Neural progenitor cell (in vitro differentiated cells): Measurements from ENCODE around the gene LRP5. TPM values are rescaled to one million over a fixed set of nuclear protein-coding genes. Genes with fewer than 3 reads are reported as not detected.

Source experiments
- DNase-seq: peaks from one replicate; pipeline ENCODE4 v3.0.0-alpha.2; 2016; ENCODE audit warnings: low spot score
- H2AFZ ChIP-seq: fragments of 200-600 bp; sonication (generic); replicated peaks from 2 replicates; pipeline ENCODE4 v1.6.1; 2016; ENCODE audit warnings: antibody characterized with exemption
- H3F3A ChIP-seq: fragments of 200-600 bp; sonication (generic); 2 replicates; pipeline ENCODE4 v1.6.1; 2016; ENCODE audit warnings: antibody characterized with exemption, low read depth
- H3K27ac ChIP-seq: fragments of 200-600 bp; sonication (generic); 2 replicates; pipeline ENCODE4 v1.5.1; 2016; ENCODE audit warnings: mild to moderate bottlenecking
- H3K27me3 ChIP-seq: fragments of 200-600 bp; sonication (generic); 2 replicates; pipeline ENCODE4 v1.6.1; 2016; ENCODE audit warnings: mild to moderate bottlenecking, moderate library complexity
- H3K36me3 ChIP-seq: fragments of 200-600 bp; sonication (generic); 2 replicates; pipeline ENCODE4 v1.5.1; 2016
- H3K4me1 ChIP-seq: fragments of 200-600 bp; sonication (generic); 2 replicates; pipeline ENCODE4 v1.6.1; 2016; ENCODE audit warnings: mixed run types
- H3K4me2 ChIP-seq: fragments of 200-600 bp; sonication (generic); 2 replicates; pipeline ENCODE4 v1.6.1; 2016
- H3K4me3 ChIP-seq: fragments of 200-600 bp; sonication (generic); 2 replicates; pipeline ENCODE4 v1.5.1; 2016
- H3K79me2 ChIP-seq: fragments of 200-600 bp; sonication (generic); 2 replicates; pipeline ENCODE4 v1.6.1; 2016; ENCODE audit warnings: low read depth
- H3K9ac ChIP-seq: fragments of 200-600 bp; sonication (generic); 2 replicates; pipeline ENCODE4 v1.6.1; 2016
- H3K9me3 ChIP-seq: fragments of 200-600 bp; sonication (generic); 2 replicates; pipeline ENCODE4 v1.5.1; 2016; ENCODE audit warnings: low read depth
- H4K20me1 ChIP-seq: fragments of 200-600 bp; sonication (generic); 2 replicates; pipeline ENCODE4 v1.6.1; 2016; ENCODE audit warnings: low read depth
- H3K27ac Mint-ChIP-seq: 3 replicates; pipeline ENCODE4 v1.8.0; 2021; ENCODE audit warnings: mixed read lengths
- H3K27me3 Mint-ChIP-seq: 2 replicates; pipeline ENCODE4 v1.8.0; 2022; ENCODE audit warnings: low read depth, mild to moderate bottlenecking, inconsistent platforms, moderate library complexity, mixed read lengths; ENCODE audit not compliant: insufficient read depth
- H3K36me3 Mint-ChIP-seq: 3 replicates; pipeline ENCODE4 v1.8.0; 2021; ENCODE audit warnings: mixed read lengths
- H3K4me1 Mint-ChIP-seq: 3 replicates; pipeline ENCODE4 v1.8.0; 2021; ENCODE audit warnings: mixed read lengths
- H3K4me3 Mint-ChIP-seq: 3 replicates; pipeline ENCODE4 v1.8.0; 2021; ENCODE audit warnings: mild to moderate bottlenecking, moderate library complexity, mixed read lengths
- H3K9me3 Mint-ChIP-seq: 3 replicates; pipeline ENCODE4 v1.8.0; 2020; ENCODE audit warnings: mixed read lengths
- CTCF ChIP-seq: fragments of 200-600 bp; sonication (generic); IDR thresholded peaks from 2 replicates; pipeline ENCODE4 v1.5.1; 2017; ENCODE audit warnings: antibody characterized with exemption, mild to moderate bottlenecking
- EZH2 ChIP-seq: fragments of 200-600 bp; sonication (generic); IDR thresholded peaks from 2 replicates; pipeline ENCODE4 v1.6.1; 2017; ENCODE audit warnings: antibody characterized with exemption, mild to moderate bottlenecking, moderate library complexity
- EZH2phosphoT487 ChIP-seq: fragments of 200-600 bp; sonication (generic); IDR thresholded peaks from 2 replicates; pipeline ENCODE4 v1.6.1; 2017; ENCODE audit warnings: antibody characterized with exemption
- total RNA-seq: library from RNA; depleted of rRNA; stranded (reverse); fragments of >200 nt; gene quantifications from 2 replicates; pipeline ENCODE4 v1.2.3, GENCODE V29; 2015; ENCODE audit warnings: low replicate concordance

The LRP5 gene
- total RNA-seq, 1 donor from 2014 or later, result 7.3 TPM

DNA sequence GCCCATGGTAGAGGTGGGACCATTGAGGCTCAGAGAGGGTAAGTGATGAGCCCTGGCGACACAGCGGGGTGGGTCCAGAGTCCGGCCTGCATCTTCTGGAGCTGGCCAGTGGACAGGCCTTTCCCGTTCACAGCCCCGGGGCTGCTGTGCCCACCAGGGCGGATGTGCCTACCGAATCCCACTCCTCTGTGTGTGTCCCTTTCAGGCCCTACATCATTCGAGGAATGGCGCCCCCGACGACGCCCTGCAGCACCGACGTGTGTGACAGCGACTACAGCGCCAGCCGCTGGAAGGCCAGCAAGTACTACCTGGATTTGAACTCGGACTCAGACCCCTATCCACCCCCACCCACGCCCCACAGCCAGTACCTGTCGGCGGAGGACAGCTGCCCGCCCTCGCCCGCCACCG, 136.2 kb downstream of the LRP5 start:
- Histone ChIP-seq H2AFZ (no peak overlapping the region), H4K20me1 (no peaks in the 10 kb centered on the region), H3K4me3 (no peak overlapping the region), H3K36me3 (no peaks in the 10 kb centered on the region), H3K9ac (no peak overlapping the region), H3K27ac (no peak overlapping the region), H3K4me2 (no peak overlapping the region), H3K4me1 (no peaks in the 10 kb centered on the region), H3K9me3 (no peaks in the 10 kb centered on the region), H3K79me2 (no peaks in the 10 kb centered on the region), H3K27me3 (no peaks in the 10 kb centered on the region), H3F3A (no peaks in the 10 kb centered on the region)
- Mint-ChIP-seq H3K4me3 (no peak overlapping the region), H3K4me1 (no peaks in the 10 kb centered on the region), H3K27me3 (no peaks in the 10 kb centered on the region), H3K9me3 (no peaks in the 10 kb centered on the region), H3K27ac (no peak overlapping the region), H3K36me3 (peaks cover 11% of the 10 kb centered on the region)
- DNase-seq, result no peak
- TF ChIP-seq EZH2 (no peak), EZH2phosphoT487 (no peak), CTCF (no peak)

DNA sequence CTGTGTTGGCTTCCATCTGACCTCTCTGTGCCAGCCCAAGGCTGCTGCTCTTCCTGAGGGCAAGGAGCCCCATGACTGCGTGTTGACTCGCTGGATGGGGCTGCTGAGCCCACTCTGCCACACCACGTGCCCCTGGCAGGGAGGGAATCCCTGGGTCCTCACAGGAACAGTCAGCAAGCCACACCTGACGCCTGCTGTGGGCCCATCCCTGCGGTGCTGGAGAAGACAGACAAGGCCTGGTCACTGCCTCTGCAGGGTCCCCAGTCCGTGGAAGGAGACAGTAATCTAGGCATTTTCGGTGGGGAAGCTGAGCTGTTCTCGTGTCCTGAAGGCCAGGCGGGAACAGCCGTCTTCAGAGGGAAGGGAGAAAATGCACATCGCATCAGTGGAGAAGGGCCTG, 137.6 kb downstream of the LRP5 start:
- TF ChIP-seq EZH2phosphoT487 (no peak), CTCF (no peak), EZH2 (no peak)
- H3K27me3 Mint-ChIP-seq, result peaks cover 3% of the 10 kb centered on the region
- H3K4me3 ChIP-seq, result no peak overlapping the region
- H4K20me1 ChIP-seq, result no peaks in the 10 kb centered on the region
- H3F3A ChIP-seq, result peaks cover 3% of the 10 kb centered on the region
- H3K9me3 Mint-ChIP-seq, result no peaks in the 10 kb centered on the region
- H3K79me2 ChIP-seq, result no peaks in the 10 kb centered on the region
- H2AFZ ChIP-seq, result no peak overlapping the region
- DNase-seq, result no peak
- no peak overlapping the region for H3K4me3 Mint-ChIP-seq
- no peaks in the 10 kb centered on the region for H3K4me1 ChIP-seq
- no peaks in the 10 kb centered on the region for H3K27me3 ChIP-seq
- no peaks in the 10 kb centered on the region for H3K36me3 ChIP-seq
- no peak overlapping the region for H3K9ac ChIP-seq
- H3K27ac ChIP-seq, result no peak overlapping the region
- H3K4me2 ChIP-seq, result no peak overlapping the region
- no peak overlapping the region for H3K27ac Mint-ChIP-seq
- H3K9me3 ChIP-seq, result no peaks in the 10 kb centered on the region
- H3K36me3 Mint-ChIP-seq, result peaks cover 11% of the 10 kb centered on the region
- H3K4me1 Mint-ChIP-seq, result no peaks in the 10 kb centered on the region

- Mint-ChIP-seq H3K27ac (no peak overlapping the region), H3K27me3 (peaks cover 3% of the 10 kb centered on the region), H3K36me3 (peaks cover 11% of the 10 kb centered on the region), H3K4me3 (no peak overlapping the region), H3K4me1 (no peaks in the 10 kb centered on the region), H3K9me3 (no peaks in the 10 kb centered on the region)
- DNase-seq, result no peak
- Histone ChIP-seq H3K9ac (no peak overlapping the region), H4K20me1 (no peaks in the 10 kb centered on the region), H3F3A (peaks cover 3% of the 10 kb centered on the region), H2AFZ (no peak overlapping the region), H3K9me3 (no peaks in the 10 kb centered on the region), H3K27me3 (no peaks in the 10 kb centered on the region), H3K4me3 (no peak overlapping the region), H3K36me3 (no peaks in the 10 kb centered on the region), H3K4me1 (no peaks in the 10 kb centered on the region), H3K79me2 (no peaks in the 10 kb centered on the region), H3K27ac (no peak overlapping the region), H3K4me2 (no peak overlapping the region)
- TF ChIP-seq EZH2 (no peak), EZH2phosphoT487 (no peak), CTCF (no peak)
These were observed 138.3 kb downstream of the LRP5 start for GRCh38 chr11:68450711-68451110.

- DNase-seq, result peak; percentile 21
These were observed 142.4 kb downstream of the LRP5 start for GRCh38 chr11:68454767-68455166.

More at GRCh38 chr11:68454767-68455166, 142.4 kb downstream of the LRP5 start:
- no peaks in the 10 kb centered on the region for H3K4me1 ChIP-seq
- Mint-ChIP-seq H3K9me3 (peaks cover under 1% of the 10 kb centered on the region), H3K27me3 (peaks cover 10% of the 10 kb centered on the region), H3K36me3 (peaks cover 3% of the 10 kb centered on the region), H3K4me1 (peaks cover 5% of the 10 kb centered on the region), H3K4me3 (no peak overlapping the region), H3K27ac (no peak overlapping the region)
- H3K36me3 ChIP-seq, result no peaks in the 10 kb centered on the region
- H3K9me3 ChIP-seq, result no peaks in the 10 kb centered on the region
- H3K27me3 ChIP-seq, result no peaks in the 10 kb centered on the region
- H3K79me2 ChIP-seq, result no peaks in the 10 kb centered on the region
- H3K27ac ChIP-seq, result no peak overlapping the region
- no peak overlapping the region for H3K9ac ChIP-seq
- H3K4me3 ChIP-seq, result no peak overlapping the region
- H3F3A ChIP-seq, result peaks cover 10% of the 10 kb centered on the region
- H4K20me1 ChIP-seq, result no peaks in the 10 kb centered on the region
- TF ChIP-seq EZH2 (no peak), EZH2phosphoT487 (no peak), CTCF (no peak)
- no peak overlapping the region for H2AFZ ChIP-seq
- H3K4me2 ChIP-seq, result no peak overlapping the region
